ENCODE results near the gene LAMA4.

Gene LAMA4

GRCh38 chr6:112061605-112062004 is 192.8 kb downstream of the LAMA4 start:
- DNase-seq, result no peak

All from left hindlimb (tissue), 1 donor.